OCI-LY3 (cell line): ENCODE data around the gene SOD1.

Source experiments
- H2AFZ ChIP-seq: fragments of 200-600, 300-600 bp; shearing (Covaris generic); 2 replicates; pipeline ENCODE4 v1.6.0; 2014; ENCODE audit warnings: antibody characterized with exemption, low read depth, low read length
- H3K27ac ChIP-seq: fragments of 200-600, 300-600 bp; sonication (generic); 2 replicates; pipeline ENCODE4 v1.5.1; 2014; ENCODE audit warnings: mild to moderate bottlenecking, low read length, moderate library complexity, mixed read lengths
- H3K27me3 ChIP-seq: fragments of 200-600, 300-600 bp; sonication (generic); 2 replicates; pipeline ENCODE4 v1.6.1; 2014; ENCODE audit warnings: low read depth, low read length, mixed read lengths
- H3K36me3 ChIP-seq: fragments of 200-600, 300-600 bp; sonication (generic); replicated peaks from 2 replicates; pipeline ENCODE3; 2014; ENCODE audit warnings: low read depth, low read length, mixed read lengths
- H3K4me1 ChIP-seq: fragments of 300-600, 200-600 bp; sonication (generic); 2 replicates; pipeline ENCODE4 v1.6.1; 2014; ENCODE audit warnings: low read length, mixed read lengths
- H3K4me2 ChIP-seq: fragments of 200-600, 300-600 bp; sonication (generic); 2 replicates; pipeline ENCODE4 v1.6.1; 2014; ENCODE audit warnings: low read length, mixed read lengths
- H3K4me3 ChIP-seq: fragments of 300-600, 200-600 bp; sonication (generic); 2 replicates; pipeline ENCODE4 v1.5.1; 2014; ENCODE audit warnings: antibody characterized with exemption, mild to moderate bottlenecking, low read length, moderate library complexity
- H3K79me2 ChIP-seq: fragments of 300-600, 200-600 bp; shearing (Covaris generic); 2 replicates; pipeline ENCODE4 v1.6.1; 2014; ENCODE audit warnings: mild to moderate bottlenecking, low read length, mixed read lengths
- H3K9ac ChIP-seq: fragments of 300-600, 200-600 bp; shearing (Covaris generic); 2 replicates; pipeline ENCODE4 v1.6.0; 2014; ENCODE audit warnings: mild to moderate bottlenecking, low read length, moderate library complexity
- H3K9me3 ChIP-seq: fragments of 200-600, 300-600 bp; shearing (Covaris generic); 2 replicates; pipeline ENCODE4 v1.6.1; 2014; ENCODE audit warnings: low read length, mixed read lengths; ENCODE audit not compliant: insufficient read depth
- H4K20me1 ChIP-seq: fragments of 200-600, 300-600 bp; sonication (generic); 2 replicates; pipeline ENCODE4 v1.6.1; 2016; ENCODE audit warnings: low read length, mixed read lengths; ENCODE audit not compliant: insufficient read depth
- CTCF ChIP-seq: fragments of 200-600, 300-600 bp; sonication (generic); IDR thresholded peaks from 2 replicates; pipeline ENCODE4 v1.5.1; 2014; ENCODE audit warnings: antibody characterized with exemption, low read length, low read depth
- EZH2phosphoT487 ChIP-seq: fragments of 200-600 bp; shearing (Covaris generic); IDR thresholded peaks from 2 replicates; pipeline ENCODE4 v1.6.1; 2018; ENCODE audit warnings: antibody characterized with exemption, mixed run types, low read depth

Gene SOD1

GRCh38 chr21:31687108-31687507 is 27.6 kb downstream of the SOD1 start:
- Histone ChIP-seq H3K79me2 (peaks cover 3% of the 10 kb centered on the region; the same call in 1 of the 2 replicates), H3K9ac (no peak overlapping the region), H3K4me3 (no peak overlapping the region), H3K9me3 (no peaks in the 10 kb centered on the region), H2AFZ (no peak overlapping the region), H3K36me3 (peaks cover 54% of the 10 kb centered on the region), H3K27ac (no peak overlapping the region), H3K4me2 (no peak overlapping the region), H3K27me3 (no peaks in the 10 kb centered on the region), H4K20me1 (peaks cover 4% of the 10 kb centered on the region; the same call in 1 of the 2 replicates), H3K4me1 (no peaks in the 10 kb centered on the region)
- no peak for TF ChIP-seq CTCF
- no peak for TF ChIP-seq EZH2phosphoT487

GRCh38 chr21:31688603-31689368 is 29.3 kb downstream of the SOD1 start:
- Histone ChIP-seq H3K27ac (no peak overlapping the region), H3K4me1 (no peaks in the 10 kb centered on the region), H3K4me3 (no peak overlapping the region), H3K79me2 (no peaks in the 10 kb centered on the region), H3K27me3 (no peaks in the 10 kb centered on the region), H3K9me3 (no peaks in the 10 kb centered on the region), H3K9ac (no peak overlapping the region), H3K36me3 (peaks cover 60% of the 10 kb centered on the region), H4K20me1 (peaks cover 4% of the 10 kb centered on the region; the same call in 1 of the 2 replicates), H3K4me2 (no peak overlapping the region), H2AFZ (no peak overlapping the region)
- TF ChIP-seq CTCF (no peak), EZH2phosphoT487 (no peak)

DNA sequence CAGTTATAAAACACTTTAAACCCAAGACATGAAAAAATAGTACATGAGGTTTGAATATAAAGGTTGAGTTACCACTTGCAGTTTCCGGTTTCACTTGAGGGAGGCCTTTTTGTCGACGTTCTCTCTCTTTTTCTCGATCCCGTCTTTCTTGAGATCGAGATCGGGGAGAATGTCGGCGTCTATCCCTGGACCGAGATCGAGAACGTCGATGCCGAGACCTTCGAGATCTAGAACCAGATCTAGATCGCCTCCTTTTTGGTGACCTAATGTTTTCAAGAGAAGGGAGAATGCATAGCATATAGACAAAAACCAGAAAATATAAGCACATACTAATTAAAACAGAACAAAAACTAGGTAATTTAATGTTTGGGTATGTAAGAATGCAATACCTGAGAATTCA is 33.7 kb downstream of the SOD1 start:
- no peaks in the 10 kb centered on the region for H4K20me1 ChIP-seq
- H2AFZ ChIP-seq: no peak overlapping the region
- no peak overlapping the region for H3K9ac ChIP-seq
- TF ChIP-seq EZH2phosphoT487 (no peak), CTCF (no peak)
- no peaks in the 10 kb centered on the region for H3K79me2 ChIP-seq
- H3K4me1 ChIP-seq: no peaks in the 10 kb centered on the region
- H3K9me3 ChIP-seq: no peaks in the 10 kb centered on the region
- H3K27ac ChIP-seq: no peak overlapping the region
- H3K36me3 ChIP-seq: peaks cover 60% of the 10 kb centered on the region
- H3K4me2 ChIP-seq: no peak overlapping the region
- H3K27me3 ChIP-seq: no peaks in the 10 kb centered on the region
- H3K4me3 ChIP-seq: no peak overlapping the region

DNA sequence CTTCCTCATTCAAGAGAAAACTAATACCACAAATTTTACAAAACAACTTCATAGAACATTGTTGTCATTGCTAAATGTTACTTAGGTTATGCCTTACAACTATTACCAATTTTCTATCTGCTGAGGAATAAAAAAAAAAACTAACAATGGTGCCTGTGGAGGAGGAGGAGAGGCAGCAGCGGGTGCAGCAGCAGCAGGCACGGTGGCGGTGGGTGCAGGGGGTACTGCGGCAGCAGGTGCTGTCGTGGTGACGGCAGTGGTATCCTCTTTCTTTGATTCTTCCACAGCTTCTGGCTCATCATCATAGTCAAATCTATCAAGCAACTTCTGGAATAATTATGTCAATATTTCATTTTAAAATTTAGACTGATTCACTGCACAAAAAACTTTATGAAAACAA is 36.9 kb downstream of the SOD1 start:
- H3K4me1 ChIP-seq: no peaks in the 10 kb centered on the region
- H3K9ac ChIP-seq: no peak overlapping the region
- H3K79me2 ChIP-seq: peaks cover 3% of the 10 kb centered on the region; the same call in 1 of the 2 replicates
- no peak overlapping the region for H3K4me2 ChIP-seq
- no peak overlapping the region for H3K27ac ChIP-seq
- no peaks in the 10 kb centered on the region for H3K9me3 ChIP-seq
- H3K27me3 ChIP-seq: no peaks in the 10 kb centered on the region
- H3K36me3 ChIP-seq: peaks cover 57% of the 10 kb centered on the region
- no peak for TF ChIP-seq EZH2phosphoT487
- TF ChIP-seq CTCF: no peak
- no peak overlapping the region for H2AFZ ChIP-seq
- no peak overlapping the region for H3K4me3 ChIP-seq
- 0 out of 2 replicates have a peak, but pooled peaks cover 3% of the 10 kb centered on the region for H4K20me1 ChIP-seq
